ENCODE measurements around the gene DOK4. TPM values are rescaled to one million over a fixed set of nuclear protein-coding genes. Genes with fewer than 3 reads are reported as not detected.

The DOK4 gene
- total RNA-seq, 1 donor from 2014 or later, result 23.2 TPM

DNA sequence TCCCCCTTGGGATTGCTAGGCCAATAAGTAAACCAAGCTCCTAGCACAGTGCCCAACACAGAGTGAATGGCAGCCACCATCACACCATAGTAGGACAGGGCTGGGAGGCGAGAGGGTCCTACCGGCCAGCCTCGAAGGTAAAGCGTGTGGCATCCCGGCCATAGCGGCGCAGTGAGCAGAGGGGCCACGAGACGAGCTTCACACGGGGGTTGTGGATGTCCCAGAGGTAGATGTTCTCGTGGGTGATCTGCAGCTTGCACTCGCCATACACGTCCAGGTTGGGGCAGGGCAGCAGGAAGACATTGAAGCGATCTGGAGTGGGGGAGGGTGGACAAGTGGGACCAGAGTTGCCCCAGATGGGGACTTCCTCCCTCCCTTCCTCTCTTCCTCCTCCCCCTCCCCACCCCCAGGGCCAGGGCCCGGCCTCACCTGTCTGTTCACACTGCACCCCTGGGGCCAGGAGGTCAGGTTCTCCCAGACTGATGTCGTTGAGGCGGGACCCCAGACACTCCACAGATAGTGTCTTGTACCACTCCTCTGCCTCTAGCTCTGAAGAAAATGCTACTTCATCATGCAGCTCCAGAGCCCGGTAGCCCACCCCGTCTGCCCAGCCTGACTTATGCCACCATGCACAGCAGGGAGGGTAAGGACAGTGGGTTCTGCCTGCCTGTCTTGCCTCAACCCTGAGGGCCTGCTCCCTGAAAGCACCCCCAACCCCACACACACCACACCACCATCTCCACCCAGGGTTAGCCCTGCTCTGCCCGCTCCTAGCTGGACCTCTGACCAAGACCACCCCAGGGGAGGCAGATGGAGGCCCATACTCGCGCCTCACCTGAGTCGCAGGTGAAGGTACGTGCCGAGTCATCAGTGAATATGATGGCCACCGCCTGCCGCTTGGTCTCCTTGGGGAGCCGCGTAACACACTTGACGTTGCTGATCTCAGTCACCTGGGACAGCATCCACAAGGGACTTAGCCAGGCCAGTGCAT is 11.3 kb downstream of the DOK4 start:
- peaks cover 5% of the 10 kb centered on the region for H3K36me3 ChIP-seq (ENCODE audit: control insufficient read depth, insufficient read depth, low read length)
- H3K27me3 ChIP-seq (ENCODE audit: control insufficient read depth, insufficient read depth, low read length), result no peaks in the 10 kb centered on the region
- no peak overlapping the region for H3K4me3 ChIP-seq (ENCODE audit: low read depth, low read length)
- DNase-seq (ENCODE audit: low read depth), result no peak
- TF ChIP-seq, protein P1, sequence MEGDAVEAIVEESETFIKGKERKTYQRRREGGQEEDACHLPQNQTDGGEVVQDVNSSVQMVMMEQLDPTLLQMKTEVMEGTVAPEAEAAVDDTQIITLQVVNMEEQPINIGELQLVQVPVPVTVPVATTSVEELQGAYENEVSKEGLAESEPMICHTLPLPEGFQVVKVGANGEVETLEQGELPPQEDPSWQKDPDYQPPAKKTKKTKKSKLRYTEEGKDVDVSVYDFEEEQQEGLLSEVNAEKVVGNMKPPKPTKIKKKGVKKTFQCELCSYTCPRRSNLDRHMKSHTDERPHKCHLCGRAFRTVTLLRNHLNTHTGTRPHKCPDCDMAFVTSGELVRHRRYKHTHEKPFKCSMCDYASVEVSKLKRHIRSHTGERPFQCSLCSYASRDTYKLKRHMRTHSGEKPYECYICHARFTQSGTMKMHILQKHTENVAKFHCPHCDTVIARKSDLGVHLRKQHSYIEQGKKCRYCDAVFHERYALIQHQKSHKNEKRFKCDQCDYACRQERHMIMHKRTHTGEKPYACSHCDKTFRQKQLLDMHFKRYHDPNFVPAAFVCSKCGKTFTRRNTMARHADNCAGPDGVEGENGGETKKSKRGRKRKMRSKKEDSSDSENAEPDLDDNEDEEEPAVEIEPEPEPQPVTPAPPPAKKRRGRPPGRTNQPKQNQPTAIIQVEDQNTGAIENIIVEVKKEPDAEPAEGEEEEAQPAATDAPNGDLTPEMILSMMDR (IDR thresholded peaks at IDR 0.05; ENCODE audit: insufficient read depth, low read length, poor library complexity, severe bottlenecking), result no peak

DNA sequence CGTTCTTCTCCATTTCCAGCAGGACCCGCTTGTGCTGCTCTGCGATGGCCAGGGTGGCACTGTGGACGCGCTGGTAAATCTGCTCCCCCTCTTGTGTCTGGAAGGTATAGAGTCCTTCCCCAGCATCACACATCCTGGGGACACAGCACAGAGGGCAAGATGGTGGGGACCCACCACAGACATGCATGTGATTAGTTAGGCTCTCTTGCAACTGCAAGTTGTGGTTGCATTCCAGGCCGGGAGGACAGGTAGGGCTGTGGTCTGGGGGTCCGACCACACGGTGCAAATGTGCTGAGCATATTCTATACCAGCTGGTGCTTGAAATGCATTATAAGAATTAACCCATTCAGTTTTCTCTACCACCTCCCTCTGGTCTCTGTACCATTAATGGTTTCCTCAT is 12.4 kb downstream of the DOK4 start:
- H3K4me3 ChIP-seq (ENCODE audit: low read depth, low read length), result no peak overlapping the region
- TF ChIP-seq, protein P1 (IDR thresholded peaks at IDR 0.05; ENCODE audit: insufficient read depth, low read length, poor library complexity, severe bottlenecking), result no peak
- H3K36me3 ChIP-seq (ENCODE audit: control insufficient read depth, insufficient read depth, low read length), result peaks cover 8% of the 10 kb centered on the region
- DNase-seq (ENCODE audit: low read depth), result no peak
- no peaks in the 10 kb centered on the region for H3K27me3 ChIP-seq (ENCODE audit: control insufficient read depth, insufficient read depth, low read length)

- Histone ChIP-seq H3K4me3 (ENCODE audit: low read depth, low read length) (no peak overlapping the region), H3K27me3 (ENCODE audit: control insufficient read depth, insufficient read depth, low read length) (no peaks in the 10 kb centered on the region), H3K36me3 (ENCODE audit: control insufficient read depth, insufficient read depth, low read length) (peaks cover 9% of the 10 kb centered on the region)
- no peak for DNase-seq (ENCODE audit: low read depth)
- TF ChIP-seq, protein P1 (IDR thresholded peaks at IDR 0.05; ENCODE audit: insufficient read depth, low read length, poor library complexity, severe bottlenecking), result no peak
Observed at GRCh38 chr16:57473176-57473840, 13.0 kb downstream of the DOK4 start.

DNA sequence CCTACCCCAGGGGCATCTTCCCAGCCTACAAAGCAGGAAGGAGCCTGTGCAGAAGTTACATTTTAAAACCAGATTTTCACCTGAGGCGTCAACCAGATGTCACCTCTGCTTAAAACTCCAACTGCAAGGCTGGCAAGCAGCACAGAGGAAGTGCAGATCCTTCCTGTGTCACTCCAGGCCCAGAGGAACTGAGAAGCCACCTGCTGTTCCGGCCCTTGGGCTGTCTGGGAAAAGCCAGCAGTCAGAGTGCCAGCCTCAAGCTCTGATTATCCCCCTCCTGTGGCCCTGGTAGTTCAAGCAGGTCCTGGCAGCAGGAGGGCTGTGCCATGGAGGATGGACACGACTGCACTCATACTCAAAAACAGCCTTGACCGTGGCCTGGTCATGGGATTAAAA is 13.6 kb downstream of the DOK4 start:
- DNase-seq (ENCODE audit: low read depth), result no peak
- Histone ChIP-seq H3K36me3 (ENCODE audit: control insufficient read depth, insufficient read depth, low read length) (peaks cover 9% of the 10 kb centered on the region), H3K4me3 (ENCODE audit: low read depth, low read length) (no peak overlapping the region), H3K27me3 (ENCODE audit: control insufficient read depth, insufficient read depth, low read length) (no peaks in the 10 kb centered on the region)
- TF ChIP-seq, protein P1 (IDR thresholded peaks at IDR 0.05; ENCODE audit: insufficient read depth, low read length, poor library complexity, severe bottlenecking), result no peak

GRCh38 chr16:57471852-57472664 is 14.2 kb downstream of the DOK4 start:
- no peak overlapping the region for H3K4me3 ChIP-seq (ENCODE audit: low read depth, low read length)
- TF ChIP-seq, protein P1 (IDR thresholded peaks at IDR 0.05; ENCODE audit: insufficient read depth, low read length, poor library complexity, severe bottlenecking), result no peak
- no peak for DNase-seq (ENCODE audit: low read depth)
- H3K36me3 ChIP-seq (ENCODE audit: control insufficient read depth, insufficient read depth, low read length), result peaks cover 9% of the 10 kb centered on the region
- no peaks in the 10 kb centered on the region for H3K27me3 ChIP-seq (ENCODE audit: control insufficient read depth, insufficient read depth, low read length)

Data from kidney epithelial cell (primary cell).